Ishikawa (cell line): Measurements from ENCODE around the gene CYB5B.

Source experiments
- CEBPB ChIP-seq: IDR thresholded peaks from 2 replicates; pipeline ENCODE4 v1.6.1; 2012
- CREB1 ChIP-seq: IDR thresholded peaks from 2 replicates; pipeline ENCODE4 v1.6.1; 2012; ENCODE audit warnings: low read depth
- EGR1 ChIP-seq: IDR thresholded peaks from 2 replicates; pipeline ENCODE4 v1.6.1; 2012
- EP300 ChIP-seq: IDR thresholded peaks from 2 replicates; pipeline ENCODE4 v1.6.1; 2012; ENCODE audit warnings: borderline replicate concordance
- FOXM1 ChIP-seq: IDR thresholded peaks from 2 replicates; pipeline ENCODE4 v1.6.1; 2012; ENCODE audit warnings: low read depth, borderline replicate concordance
- NFIC ChIP-seq: IDR thresholded peaks from 2 replicates; pipeline ENCODE4 v1.6.1; 2012
- RAD21 ChIP-seq: IDR thresholded peaks from 2 replicates; pipeline ENCODE4 v1.6.1; 2012; ENCODE audit warnings: low read depth
- REST ChIP-seq: IDR thresholded peaks from 2 replicates; pipeline ENCODE4 v1.6.1; 2012; ENCODE audit warnings: low read depth, mild to moderate bottlenecking
- TAF1 ChIP-seq: IDR thresholded peaks from 2 replicates; pipeline ENCODE4 v1.6.1; 2012; ENCODE audit warnings: low read depth, mild to moderate bottlenecking
- TCF12 ChIP-seq: IDR thresholded peaks from 2 replicates; pipeline ENCODE4 v1.6.1; 2012; ENCODE audit warnings: low read depth
- TEAD4 ChIP-seq: IDR thresholded peaks from 2 replicates; pipeline ENCODE4 v1.6.1; 2012
- YY1 ChIP-seq: IDR thresholded peaks from 2 replicates; pipeline ENCODE4 v1.6.1; 2012; ENCODE audit warnings: low read depth
- TF ChIP-seq, protein P1 (sequence below): IDR thresholded peaks from 2 replicates; pipeline ENCODE4 v1.6.1; 2012

CYB5B gene

DNA sequence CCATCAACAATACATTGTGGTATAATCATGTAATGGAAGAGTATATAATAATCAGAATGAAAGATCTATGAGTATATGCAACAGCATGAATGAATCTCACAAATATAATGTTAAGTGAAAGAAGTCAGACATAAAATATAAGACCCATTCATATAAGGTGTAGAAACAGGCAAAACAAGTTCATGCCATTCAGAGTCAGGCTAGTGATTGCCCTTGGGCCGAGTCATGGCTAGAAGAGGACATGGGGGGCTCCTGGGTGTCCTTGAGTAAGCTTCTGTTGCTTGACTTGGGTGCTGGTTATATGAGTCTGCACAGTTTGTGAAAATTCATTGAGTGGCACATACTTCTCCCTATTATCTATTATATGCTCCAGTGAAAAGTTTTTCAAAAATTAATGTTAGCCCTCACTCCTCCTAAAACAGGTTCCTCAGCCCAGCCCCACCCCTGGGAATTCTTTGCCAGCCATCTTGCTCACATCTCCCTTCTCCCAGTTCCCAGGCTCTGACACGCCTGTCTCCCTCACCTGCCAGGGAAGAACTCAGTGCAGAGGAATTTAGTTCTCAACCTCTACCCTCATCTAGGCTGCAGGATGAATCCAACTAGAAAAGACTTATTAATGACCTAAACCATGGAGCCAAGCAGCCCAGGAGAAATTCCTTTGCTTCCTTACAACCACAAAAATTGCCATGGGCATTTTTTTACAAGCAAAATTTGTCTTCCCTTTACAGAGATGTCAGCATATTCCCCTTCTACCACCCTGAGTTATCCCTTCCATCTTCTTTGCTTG is 89.0 kb downstream of the CYB5B start:
- TF ChIP-seq TEAD4 (peak; percentile 61), YY1 (peak; percentile 65; the same call in 1 of the 2 replicates), RAD21 (no peak)

- TF ChIP-seq CEBPB = no peak
- no peak for TF ChIP-seq YY1
- no peak for TF ChIP-seq FOXM1
- TF ChIP-seq, protein P1, sequence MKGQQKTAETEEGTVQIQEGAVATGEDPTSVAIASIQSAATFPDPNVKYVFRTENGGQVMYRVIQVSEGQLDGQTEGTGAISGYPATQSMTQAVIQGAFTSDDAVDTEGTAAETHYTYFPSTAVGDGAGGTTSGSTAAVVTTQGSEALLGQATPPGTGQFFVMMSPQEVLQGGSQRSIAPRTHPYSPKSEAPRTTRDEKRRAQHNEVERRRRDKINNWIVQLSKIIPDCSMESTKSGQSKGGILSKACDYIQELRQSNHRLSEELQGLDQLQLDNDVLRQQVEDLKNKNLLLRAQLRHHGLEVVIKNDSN = no peak
- TF ChIP-seq EGR1 = no peak
- TF ChIP-seq RAD21 = no peak
- TF ChIP-seq REST = no peak
- TF ChIP-seq NFIC = no peak
- no peak for TF ChIP-seq EP300
- no peak for TF ChIP-seq CREB1
- no peak for TF ChIP-seq TAF1
- TF ChIP-seq TCF12 = no peak
Measured at GRCh38 chr16:69514356-69514755, 89.9 kb downstream of the CYB5B start.
